GM13977 (cell line): ENCODE measurements around the gene CDH2.
"Not testable (repeated sequence)": the region's sequence is repeated elsewhere in the genome, so short reads cannot be mapped to it uniquely, and the experiment has no call there.

Source experiments
- DNase-seq: peaks from one replicate; pipeline ENCODE4 v3.0.0; 2012; ENCODE audit warnings: low spot score
- in situ Hi-C: fragments of 300-500 bp; cut with MboI; formaldehyde crosslinking; loops from one replicate; pipeline ENCODE4 v1.12.0; 2022; ENCODE audit warnings: low sequenced_read_pairs, low pct_unique_long_range_greater_than_20kb, mixed read lengths, inconsistent platforms; ENCODE audit not compliant: unreplicated experiment
- TF ChIP-seq, protein P1 (sequence below): IDR thresholded peaks from 2 replicates; pipeline ENCODE4 v1.5.1; 2012; ENCODE audit warnings: mild to moderate bottlenecking, control low read depth; ENCODE audit not compliant: insufficient read depth; ENCODE audit errors: extremely low read depth, missing control alignments

The CDH2 gene

DNA sequence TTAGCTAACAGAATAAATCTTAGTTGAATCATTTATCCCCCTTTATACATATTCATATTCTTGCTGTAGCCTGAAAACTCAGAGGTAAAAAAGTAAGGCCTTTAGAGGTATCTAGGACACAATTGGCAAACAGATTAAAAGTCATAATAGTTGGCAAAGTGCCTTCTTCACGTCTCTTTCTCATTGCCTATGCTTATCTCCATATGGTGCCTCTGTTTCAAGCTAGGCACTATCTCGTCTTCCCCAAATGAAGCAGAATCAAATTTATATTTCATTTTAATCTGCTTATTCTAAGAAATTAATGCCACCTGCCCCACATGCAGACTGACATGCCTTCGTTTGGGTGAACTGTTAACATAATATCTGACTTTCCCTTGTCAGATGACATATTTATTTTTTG lies 245.4 kb downstream of the CDH2 start:
- TF ChIP-seq, protein P1, sequence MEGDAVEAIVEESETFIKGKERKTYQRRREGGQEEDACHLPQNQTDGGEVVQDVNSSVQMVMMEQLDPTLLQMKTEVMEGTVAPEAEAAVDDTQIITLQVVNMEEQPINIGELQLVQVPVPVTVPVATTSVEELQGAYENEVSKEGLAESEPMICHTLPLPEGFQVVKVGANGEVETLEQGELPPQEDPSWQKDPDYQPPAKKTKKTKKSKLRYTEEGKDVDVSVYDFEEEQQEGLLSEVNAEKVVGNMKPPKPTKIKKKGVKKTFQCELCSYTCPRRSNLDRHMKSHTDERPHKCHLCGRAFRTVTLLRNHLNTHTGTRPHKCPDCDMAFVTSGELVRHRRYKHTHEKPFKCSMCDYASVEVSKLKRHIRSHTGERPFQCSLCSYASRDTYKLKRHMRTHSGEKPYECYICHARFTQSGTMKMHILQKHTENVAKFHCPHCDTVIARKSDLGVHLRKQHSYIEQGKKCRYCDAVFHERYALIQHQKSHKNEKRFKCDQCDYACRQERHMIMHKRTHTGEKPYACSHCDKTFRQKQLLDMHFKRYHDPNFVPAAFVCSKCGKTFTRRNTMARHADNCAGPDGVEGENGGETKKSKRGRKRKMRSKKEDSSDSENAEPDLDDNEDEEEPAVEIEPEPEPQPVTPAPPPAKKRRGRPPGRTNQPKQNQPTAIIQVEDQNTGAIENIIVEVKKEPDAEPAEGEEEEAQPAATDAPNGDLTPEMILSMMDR = no peak
- in situ Hi-C loops = no loop called here
- DNase-seq = no peak

- DNase-seq = no peak
Observed at GRCh38 chr18:27922780-27923179, 254.2 kb downstream of the CDH2 start.

GRCh38 chr18:27921904-27922751 lies 254.8 kb downstream of the CDH2 start:
- DNase-seq = no peak

More at GRCh38 chr18:27922780-27923179, 254.2 kb downstream of the CDH2 start:
- TF ChIP-seq, protein P1 = no peak
- in situ Hi-C loops = no loop called here

DNA sequence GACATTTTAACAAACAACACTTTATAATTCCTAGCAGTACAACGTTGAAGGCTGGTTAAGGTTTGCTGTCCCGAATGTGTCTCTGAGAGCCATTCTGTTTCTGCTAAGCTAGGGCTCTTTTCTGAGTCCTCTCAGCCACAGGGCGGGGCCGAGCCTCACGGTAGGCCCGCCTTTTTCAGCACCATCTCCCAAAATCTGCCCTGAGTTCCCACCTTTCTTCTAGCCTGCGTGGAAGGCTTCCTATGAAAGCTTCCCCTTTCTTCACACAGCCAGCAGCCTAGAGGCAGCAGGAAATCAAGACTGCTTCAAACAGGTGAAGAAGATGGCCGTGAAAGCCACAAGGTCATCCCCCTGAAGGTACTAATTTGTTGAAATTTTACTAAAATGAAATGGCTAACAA lies 255.5 kb downstream of the CDH2 start:
- TF ChIP-seq, protein P1 = no peak
- in situ Hi-C loops = no loop called here
- DNase-seq = no peak

More at GRCh38 chr18:27921904-27922751, 254.8 kb downstream of the CDH2 start:
- in situ Hi-C loops = no loop called here
- TF ChIP-seq, protein P1 = no peak

DNA sequence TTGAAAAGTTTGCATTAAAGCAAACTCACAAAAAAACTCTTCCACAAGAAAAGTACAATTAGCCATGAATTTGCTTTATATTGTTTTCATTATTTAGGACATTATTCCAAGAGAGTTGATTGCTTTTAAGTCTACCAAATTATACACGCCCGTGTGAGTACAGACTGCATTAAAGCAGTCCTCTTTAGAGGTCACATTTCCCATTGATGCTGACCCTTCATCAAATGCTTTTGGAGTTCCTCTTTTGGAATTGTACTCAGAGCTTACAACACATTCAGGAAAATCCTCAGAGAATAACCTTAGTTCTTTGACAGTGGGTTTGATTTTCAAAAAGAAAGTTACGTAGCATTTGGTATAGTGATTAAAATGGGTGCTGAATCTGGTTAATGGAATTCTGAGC lies 256.1 kb downstream of the CDH2 start:
- in situ Hi-C loops = no loop called here
- TF ChIP-seq, protein P1 = no peak
- no peak for DNase-seq

GRCh38 chr18:27906189-27906588 lies 270.7 kb downstream of the CDH2 start:
- in situ Hi-C loops, DNase-seq: not testable (repeated sequence)

GRCh38 chr18:27903906-27904305 lies 273.0 kb downstream of the CDH2 start:
- in situ Hi-C loops = no loop called here
- no peak for DNase-seq
- TF ChIP-seq, protein P1 = no peak
